HG02759 (cell line): Measurements from ENCODE around the gene PEAK3.

Source experiments
- ATAC-seq: cut with Tn5 transposase; IDR thresholded peaks from one replicate; pipeline ENCODE4 v1.9.1; 2021; ENCODE audit warnings: mild to moderate bottlenecking, moderate library complexity; ENCODE audit not compliant: unreplicated experiment

The PEAK3 gene

GRCh38 chr19:2315818-2316353 is 33.9 kb upstream of the PEAK3 start:
- no peak for ATAC-seq

DNA sequence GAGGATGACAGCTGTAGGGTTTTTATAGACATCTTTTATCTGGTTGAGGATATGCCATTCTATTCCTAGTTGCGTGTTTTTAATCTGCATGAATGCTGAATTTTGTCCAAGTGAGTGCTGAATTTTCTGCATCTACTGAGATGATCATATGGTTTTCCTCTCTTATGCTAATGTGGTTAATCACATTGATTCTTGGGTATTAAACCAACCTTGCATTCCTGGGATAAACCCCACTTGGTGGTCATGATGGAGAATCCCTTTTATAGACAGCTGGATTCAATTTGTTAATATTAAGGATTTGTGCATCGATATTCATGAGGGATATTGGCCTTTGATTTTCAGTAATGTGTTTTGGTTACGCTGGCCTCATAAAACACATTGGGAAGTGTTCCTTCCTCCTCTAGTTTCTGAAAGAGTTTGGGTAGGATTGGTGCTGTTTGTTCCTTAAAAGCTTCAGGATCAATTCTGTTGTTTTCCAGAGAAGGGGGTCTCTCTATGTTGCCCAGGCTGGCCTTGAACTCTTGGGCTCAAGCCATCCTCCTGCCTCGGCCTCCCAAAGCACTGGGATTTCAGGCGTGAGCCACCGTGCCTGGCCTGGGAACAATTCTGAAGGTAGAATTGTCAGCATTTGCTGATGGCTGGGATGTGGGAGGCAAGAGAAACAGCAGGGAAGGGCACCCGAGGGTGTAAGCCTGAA is 33.3 kb upstream of the PEAK3 start:
- ATAC-seq = no peak

DNA sequence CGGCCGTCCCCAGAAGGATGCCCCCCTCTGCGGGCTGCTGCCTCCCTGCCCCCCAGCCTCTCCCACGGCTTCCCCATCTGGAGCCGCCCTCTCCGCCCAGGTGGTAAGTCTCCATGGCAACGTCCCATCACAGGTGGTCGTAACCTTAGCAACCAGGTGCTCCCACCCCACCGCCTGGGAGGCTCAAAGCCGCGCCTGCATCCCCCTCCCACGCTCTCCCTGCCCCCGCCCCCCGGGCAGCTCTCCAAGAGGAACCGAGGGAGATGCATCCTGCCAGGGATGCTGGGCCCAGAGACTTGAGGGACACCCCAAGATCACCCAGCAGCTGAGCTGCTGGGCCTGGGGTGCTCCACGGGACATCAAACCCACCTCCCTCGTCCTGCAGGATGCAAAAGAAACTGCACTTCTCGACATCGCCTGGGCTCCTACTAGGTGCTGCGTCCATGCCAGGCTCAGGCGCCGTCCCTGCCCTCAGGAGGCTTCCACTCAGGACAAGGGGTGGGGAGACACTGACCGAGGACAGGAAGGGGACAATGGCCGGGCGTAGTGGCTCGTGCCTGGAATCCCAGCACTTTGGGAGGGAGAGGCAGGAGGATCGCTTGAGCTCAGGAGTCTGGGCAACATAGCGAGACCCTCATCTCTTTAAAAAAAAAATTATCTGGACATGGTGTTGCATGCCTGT is 31.0 kb upstream of the PEAK3 start:
- no peak for ATAC-seq

GRCh38 chr19:2311093-2311492 is 29.1 kb upstream of the PEAK3 start:
- no peak for ATAC-seq

DNA sequence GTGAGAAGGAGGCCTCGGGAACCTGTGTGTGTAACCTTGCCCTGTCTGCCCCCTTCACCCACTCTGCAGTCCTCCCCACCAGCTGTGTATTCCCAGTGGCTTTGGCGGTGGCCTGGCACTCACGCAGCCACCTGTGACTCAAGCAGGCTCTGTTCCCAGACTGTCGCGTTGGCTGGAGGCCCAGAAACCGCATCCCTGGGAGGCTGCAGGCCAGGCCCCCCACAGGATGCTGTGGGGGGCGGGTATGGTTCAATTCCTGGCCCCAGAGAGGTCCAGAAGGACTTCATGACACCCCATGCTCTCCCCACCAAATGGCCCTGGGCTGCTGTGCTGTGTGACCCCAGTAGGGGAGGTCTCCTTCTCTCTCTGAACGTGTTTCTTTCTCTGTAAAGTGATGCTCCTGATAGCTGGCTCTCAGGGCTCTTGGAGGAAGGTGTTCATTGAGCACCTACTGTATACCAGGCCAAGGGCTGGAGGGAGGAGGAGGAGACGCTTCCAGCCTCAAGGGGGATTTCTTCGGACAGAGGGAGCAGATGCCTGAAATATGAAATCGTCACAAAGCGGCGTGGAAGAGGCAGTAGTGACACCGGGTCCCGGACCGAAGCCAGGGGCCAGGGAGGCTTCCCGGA is 27.9 kb upstream of the PEAK3 start:
- ATAC-seq = no peak

- no peak for ATAC-seq
Measured at GRCh38 chr19:2308114-2308556, 26.2 kb upstream of the PEAK3 start, which contains the start of gene LINGO3. LINGO3 (minus strand) TSS chr19:2308154; CDS start chr19:2291776, 16,378 bp downstream.

DNA sequence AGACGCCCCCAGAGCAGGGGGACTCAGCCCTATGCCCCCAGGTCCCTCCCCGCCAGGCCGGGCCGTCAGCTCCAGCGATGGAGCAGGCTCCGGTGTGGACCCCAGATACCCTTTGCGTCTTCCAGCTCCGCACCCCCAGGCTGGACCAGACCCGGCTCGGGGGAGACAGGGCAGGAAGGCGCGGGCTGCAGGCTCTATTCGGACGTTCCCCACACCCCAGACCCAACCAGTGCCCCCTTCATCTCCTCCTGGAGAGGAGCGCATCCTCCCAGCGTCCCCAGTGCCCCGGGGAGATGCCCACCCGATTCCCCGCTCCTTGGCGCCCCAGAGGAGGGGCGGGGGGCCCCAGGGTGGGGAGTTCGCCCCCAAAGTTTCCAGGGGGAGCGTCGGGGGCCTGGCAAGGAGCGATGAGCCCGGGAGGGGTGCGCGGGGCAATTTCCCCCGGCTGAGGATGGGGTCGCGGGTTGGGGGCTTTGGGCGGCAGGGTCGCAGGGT is 25.6 kb upstream of the PEAK3 start:
- no peak for ATAC-seq

- no peak for ATAC-seq
Measured at GRCh38 chr19:2306971-2307370, 25.0 kb upstream of the PEAK3 start.

DNA sequence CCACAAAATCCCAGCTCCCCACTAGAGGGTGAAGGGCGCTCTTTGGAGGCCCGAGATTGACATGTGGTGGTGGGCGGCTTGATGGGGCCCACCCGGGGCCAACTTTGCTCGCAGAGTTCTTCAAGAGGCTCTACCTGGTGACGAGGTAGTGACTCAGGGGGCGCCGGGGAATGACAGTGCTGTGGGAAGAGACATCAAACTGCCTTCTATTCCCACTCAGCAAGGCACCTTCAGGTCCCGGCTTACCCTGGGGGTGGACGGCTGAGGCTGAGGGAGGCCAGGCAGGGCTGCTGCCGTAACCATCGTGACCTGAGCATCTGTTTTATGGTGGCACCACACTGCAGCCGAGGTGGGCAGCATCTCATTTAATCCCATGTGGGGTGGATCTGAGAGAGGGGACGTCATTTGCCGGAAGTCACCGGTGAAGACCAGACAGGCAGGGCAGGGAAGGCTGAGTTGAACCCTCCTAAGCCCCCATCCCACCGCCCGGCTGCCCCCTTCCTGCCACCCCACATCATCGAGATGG is 24.4 kb upstream of the PEAK3 start:
- no peak for ATAC-seq

- no peak for ATAC-seq
Measured at GRCh38 chr19:2305452-2306280, 23.7 kb upstream of the PEAK3 start.

DNA sequence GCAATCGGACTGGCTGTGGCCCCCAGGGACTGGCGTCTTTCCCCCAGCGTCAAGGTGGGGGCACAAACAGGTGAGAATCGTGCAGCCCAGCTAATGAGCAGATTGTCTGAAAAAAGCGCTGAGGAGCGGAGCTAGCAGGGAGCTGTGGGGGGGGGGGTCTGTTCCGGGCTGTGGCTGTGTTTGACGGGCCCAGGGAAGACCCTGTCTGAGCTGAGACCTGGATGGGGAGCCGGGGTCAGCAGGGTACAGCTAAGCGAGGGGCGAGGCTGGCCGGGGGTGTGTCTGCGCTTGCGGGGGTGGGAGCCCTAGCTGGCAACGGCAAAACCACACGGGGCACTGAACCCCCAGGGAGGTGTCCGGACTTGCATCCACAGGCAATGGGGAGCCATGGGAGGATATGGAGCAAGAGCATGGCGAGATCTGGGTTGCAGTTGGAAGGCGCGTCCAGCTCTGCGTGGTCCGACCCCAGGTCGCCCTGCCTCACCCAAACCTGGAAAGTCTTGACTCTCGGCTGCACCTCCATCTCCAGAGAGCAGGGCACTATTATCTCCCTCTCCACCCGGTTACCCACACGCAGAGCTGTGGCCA is 21.3 kb upstream of the PEAK3 start:
- ATAC-seq = no peak

- no peak for ATAC-seq
Measured at GRCh38 chr19:2302319-2303210, 20.6 kb upstream of the PEAK3 start.

DNA sequence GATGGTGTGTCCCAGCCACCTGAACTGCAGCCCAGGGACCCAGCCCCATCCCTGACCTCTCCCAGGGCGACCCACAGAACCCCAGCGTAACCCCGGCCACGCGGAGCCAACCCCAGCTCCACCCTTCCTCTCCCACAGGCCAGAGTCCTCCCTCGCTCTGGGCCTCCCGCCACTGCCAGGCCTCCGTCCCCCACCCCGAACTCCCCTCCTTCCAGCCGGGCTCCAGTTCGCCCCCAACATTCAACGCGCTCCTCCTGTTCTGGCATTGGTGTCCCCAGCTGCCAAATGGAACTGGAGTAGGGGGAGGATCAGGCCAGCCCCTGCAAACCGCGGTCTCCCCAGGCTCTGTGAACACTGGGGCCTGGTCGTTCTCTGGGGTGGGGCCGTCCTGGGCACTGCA is 18.6 kb upstream of the PEAK3 start:
- ATAC-seq = no peak

GRCh38 chr19:2296141-2296540 is 14.2 kb upstream of the PEAK3 start:
- no peak for ATAC-seq

DNA sequence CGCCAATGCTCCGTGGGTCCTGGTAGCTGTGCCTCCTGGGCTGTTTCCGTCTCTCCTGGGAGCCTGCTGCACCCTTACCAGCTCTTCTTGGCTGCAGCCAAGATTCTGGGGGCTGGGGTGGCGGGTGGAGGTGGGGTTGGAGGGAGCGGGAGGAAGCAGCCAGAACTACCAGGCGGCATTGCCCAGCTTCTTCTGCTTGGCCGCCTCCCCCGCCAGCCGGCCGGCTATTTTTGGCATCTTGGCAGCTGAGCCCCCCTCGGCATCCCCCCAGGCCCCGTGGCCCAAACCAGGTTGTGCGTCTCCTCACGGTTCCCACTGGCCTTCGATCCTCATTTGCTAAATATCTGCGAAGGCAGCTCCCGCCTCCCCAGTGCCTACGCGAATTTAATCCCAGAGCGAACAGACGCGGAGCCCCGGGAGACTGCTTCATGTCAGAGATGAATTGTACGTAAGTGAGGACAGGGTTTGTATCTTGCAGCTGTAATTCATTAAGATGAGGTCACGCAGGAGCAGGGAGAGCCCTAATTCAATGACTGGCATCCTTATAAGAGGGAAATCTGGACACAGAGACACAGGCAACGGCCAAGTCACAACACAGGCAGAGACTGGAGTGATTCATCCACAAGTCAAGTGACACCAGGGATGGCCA is 12.8 kb upstream of the PEAK3 start:
- ATAC-seq = no peak

GRCh38 chr19:2291185-2291751 is 9.3 kb upstream of the PEAK3 start:
- no peak for ATAC-seq

DNA sequence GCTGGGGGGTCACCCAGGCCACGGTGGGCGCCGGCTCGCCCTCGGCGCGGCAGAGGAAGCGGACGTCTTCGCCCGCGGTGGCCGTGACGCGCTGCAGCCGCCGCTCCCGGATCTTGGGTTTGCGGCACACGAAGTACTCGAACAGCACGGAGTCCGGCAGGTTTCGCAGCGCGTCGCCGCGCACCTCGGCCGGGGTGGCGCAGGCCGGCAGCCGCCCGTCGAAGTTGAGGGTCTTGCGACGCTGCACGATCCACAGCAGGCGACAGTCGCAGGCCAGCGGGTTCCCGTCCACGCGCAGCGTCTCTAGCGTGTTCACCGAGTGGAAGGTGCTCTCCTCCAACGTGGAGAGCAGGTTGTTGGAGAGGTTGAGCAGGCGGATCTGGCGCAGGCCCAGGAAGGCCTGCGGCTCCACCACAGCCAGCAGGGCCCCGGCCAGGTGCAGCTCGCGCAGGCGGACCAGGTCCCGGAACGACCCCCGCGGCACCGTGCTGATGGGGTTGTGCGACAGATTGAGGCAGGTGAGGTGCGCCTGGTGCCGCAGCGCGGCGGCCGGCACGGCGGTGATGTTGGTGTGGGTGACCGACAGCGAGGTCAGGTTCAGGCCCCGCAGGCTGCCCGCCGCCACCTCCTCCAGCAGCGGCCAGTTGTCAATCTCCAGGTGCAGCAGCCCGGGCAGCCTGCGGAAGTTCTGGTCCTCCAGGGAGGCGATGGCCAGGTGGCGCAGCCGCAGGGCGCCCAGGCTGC is 8.6 kb upstream of the PEAK3 start:
- ATAC-seq = no peak
